Astrocyte (in vitro differentiated cells and primary cell): ENCODE data around the gene ZNF322.

Experiments used
- CTCF ChIP-seq: IDR thresholded peaks from 2 replicates; pipeline ENCODE4 v1.5.1; 2011; ENCODE audit warnings: low read depth, mild to moderate bottlenecking, inconsistent platforms, low read length, moderate library complexity; ENCODE audit not compliant: insufficient read depth
- EZH2 ChIP-seq: IDR thresholded peaks from 2 replicates; pipeline ENCODE4 v1.6.1; 2012; ENCODE audit warnings: mild to moderate bottlenecking, low read length, inconsistent platforms; ENCODE audit not compliant: insufficient read depth

GRCh38 chr6:26624557-26624956 lies 35.0 kb downstream of the ZNF322 start:
- no peak for TF ChIP-seq CTCF
- no peak for TF ChIP-seq EZH2
